ENCODE measurements around the gene AAK1.
"Not testable (repeated sequence)": the region's sequence is repeated elsewhere in the genome, so short reads cannot be mapped to it uniquely, and the experiment has no call there.

Gene AAK1

GRCh38 chr2:69453475-69454129 is 189.9 kb downstream of the AAK1 start:
- H3K36me3 ChIP-seq (replicated peaks; ENCODE audit: low read depth, low read length), result no peaks in the 10 kb centered on the region
- H3K27me3 ChIP-seq (ENCODE audit: low read depth, low read length), result 0 out of 2 replicates have a peak, but pooled peaks cover 2% of the 10 kb centered on the region
- TF ChIP-seq CTCF (IDR thresholded peaks at IDR 0.05; ENCODE audit: low read depth, low read length) (no peak), EZH2phosphoT487 (IDR thresholded peaks at IDR 0.05; ENCODE audit: low read depth) (no peak)
- peak overlapping the region; percentile 62 for H3K4me3 ChIP-seq (ENCODE audit: low read length)
- H2AFZ ChIP-seq (ENCODE audit: low read depth, low read length), result peak overlapping the region; percentile 87; the same call in 1 of the 2 replicates
- H3K9me3 ChIP-seq (ENCODE audit: insufficient read depth, low read length), result no peaks in the 10 kb centered on the region
- H3K9ac ChIP-seq (ENCODE audit: low read length), result peak overlapping the region; percentile 21; the same call in 1 of the 2 replicates
- H3K4me1 ChIP-seq (ENCODE audit: low read length), result peaks cover 50% of the 10 kb centered on the region
- peak overlapping the region; percentile 70 for H3K27ac ChIP-seq (ENCODE audit: low read length)
- peak overlapping the region; percentile 57 for H3K4me2 ChIP-seq (ENCODE audit: low read length)
- H3K79me2 ChIP-seq (ENCODE audit: low read length), result no peaks in the 10 kb centered on the region
- H4K20me1 ChIP-seq (ENCODE audit: insufficient read depth, low read length), result no peaks in the 10 kb centered on the region

GRCh38 chr2:69452687-69453086 is 190.9 kb downstream of the AAK1 start:
- Histone ChIP-seq H3K79me2 (ENCODE audit: low read length) (no peaks in the 10 kb centered on the region), H3K9me3 (ENCODE audit: insufficient read depth, low read length) (no peaks in the 10 kb centered on the region), H3K4me2 (ENCODE audit: low read length) (peak overlapping the region; percentile 57), H3K4me1 (ENCODE audit: low read length) (peaks cover 52% of the 10 kb centered on the region), H3K9ac (ENCODE audit: low read length) (no peak overlapping the region), H4K20me1 (ENCODE audit: insufficient read depth, low read length) (no peaks in the 10 kb centered on the region), H3K36me3 (replicated peaks; ENCODE audit: low read depth, low read length) (no peaks in the 10 kb centered on the region), H3K4me3 (ENCODE audit: low read length) (peak overlapping the region; percentile 62; the same call in 1 of the 2 replicates), H3K27ac (ENCODE audit: low read length) (peak overlapping the region; percentile 70), H2AFZ (ENCODE audit: low read depth, low read length) (no peak overlapping the region), H3K27me3 (ENCODE audit: low read depth, low read length) (0 out of 2 replicates have a peak, but pooled peaks cover 2% of the 10 kb centered on the region)
- no peak for TF ChIP-seq CTCF (IDR thresholded peaks at IDR 0.05; ENCODE audit: low read depth, low read length)
- no peak for TF ChIP-seq EZH2phosphoT487 (IDR thresholded peaks at IDR 0.05; ENCODE audit: low read depth)

GRCh38 chr2:69450735-69451416 is 192.7 kb downstream of the AAK1 start:
- TF ChIP-seq EZH2phosphoT487 (IDR thresholded peaks at IDR 0.05; ENCODE audit: low read depth) (no peak), CTCF (IDR thresholded peaks at IDR 0.05; ENCODE audit: low read depth, low read length) (no peak)
- Histone ChIP-seq H3K27me3 (ENCODE audit: low read depth, low read length) (0 out of 2 replicates have a peak, but pooled peaks cover 2% of the 10 kb centered on the region), H3K27ac (ENCODE audit: low read length) (no peak overlapping the region), H3K79me2 (ENCODE audit: low read length) (no peaks in the 10 kb centered on the region), H3K36me3 (replicated peaks; ENCODE audit: low read depth, low read length) (no peaks in the 10 kb centered on the region), H2AFZ (ENCODE audit: low read depth, low read length) (no peak overlapping the region), H4K20me1 (ENCODE audit: insufficient read depth, low read length) (no peaks in the 10 kb centered on the region), H3K9me3 (ENCODE audit: insufficient read depth, low read length) (no peaks in the 10 kb centered on the region), H3K4me2 (ENCODE audit: low read length) (no peak overlapping the region), H3K4me1 (ENCODE audit: low read length) (peaks cover 34% of the 10 kb centered on the region), H3K9ac (ENCODE audit: low read length) (no peak overlapping the region), H3K4me3 (ENCODE audit: low read length) (no peak overlapping the region)

- Histone ChIP-seq H3K9ac (ENCODE audit: low read length) (no peak overlapping the region), H4K20me1 (ENCODE audit: insufficient read depth, low read length) (no peaks in the 10 kb centered on the region), H3K36me3 (replicated peaks; ENCODE audit: low read depth, low read length) (no peaks in the 10 kb centered on the region), H3K9me3 (ENCODE audit: insufficient read depth, low read length) (no peaks in the 10 kb centered on the region), H3K4me2 (ENCODE audit: low read length) (no peak overlapping the region), H2AFZ (ENCODE audit: low read depth, low read length) (no peak overlapping the region), H3K79me2 (ENCODE audit: low read length) (no peaks in the 10 kb centered on the region), H3K27ac (ENCODE audit: low read length) (no peak overlapping the region), H3K4me3 (ENCODE audit: low read length) (no peak overlapping the region), H3K27me3 (ENCODE audit: low read depth, low read length) (0 out of 2 replicates have a peak, but pooled peaks cover 2% of the 10 kb centered on the region), H3K4me1 (ENCODE audit: low read length) (peaks cover 27% of the 10 kb centered on the region)
- TF ChIP-seq CTCF (IDR thresholded peaks at IDR 0.05; ENCODE audit: low read depth, low read length) (no peak), EZH2phosphoT487 (IDR thresholded peaks at IDR 0.05; ENCODE audit: low read depth) (no peak)
Measured at GRCh38 chr2:69449906-69450305, 193.6 kb downstream of the AAK1 start.

- not testable (repeated sequence) for H3K36me3 ChIP-seq (replicated peaks; ENCODE audit: low read depth, low read length); H3K4me2 ChIP-seq (ENCODE audit: low read length); H3K27ac ChIP-seq (ENCODE audit: low read length); H3K4me1 ChIP-seq (ENCODE audit: low read length); H3K79me2 ChIP-seq (ENCODE audit: low read length); H3K27me3 ChIP-seq (ENCODE audit: low read depth, low read length); H4K20me1 ChIP-seq (ENCODE audit: insufficient read depth, low read length); H3K9me3 ChIP-seq (ENCODE audit: insufficient read depth, low read length); H3K9ac ChIP-seq (ENCODE audit: low read length); H3K4me3 ChIP-seq (ENCODE audit: low read length); H2AFZ ChIP-seq (ENCODE audit: low read depth, low read length)
Measured at GRCh38 chr2:69443673-69444072, 199.9 kb downstream of the AAK1 start.

- not testable (repeated sequence) for H3K9me3 ChIP-seq (ENCODE audit: insufficient read depth, low read length); H3K36me3 ChIP-seq (replicated peaks; ENCODE audit: low read depth, low read length); H3K79me2 ChIP-seq (ENCODE audit: low read length); H2AFZ ChIP-seq (ENCODE audit: low read depth, low read length); H3K9ac ChIP-seq (ENCODE audit: low read length); H3K4me3 ChIP-seq (ENCODE audit: low read length); H3K27ac ChIP-seq (ENCODE audit: low read length); H4K20me1 ChIP-seq (ENCODE audit: insufficient read depth, low read length); H3K27me3 ChIP-seq (ENCODE audit: low read depth, low read length); H3K4me2 ChIP-seq (ENCODE audit: low read length)
- peaks cover 17% of the 10 kb centered on the region for H3K4me1 ChIP-seq (ENCODE audit: low read length)
Measured at GRCh38 chr2:69439499-69439898, 204.0 kb downstream of the AAK1 start.

Data from OCI-LY3 (cell line).